ENCODE measurements around the gene SLITRK2.
A peak's percentile ranks its signal among the peaks of the same experiment; 100 is the strongest.

SLITRK2 gene

GRCh38 chrX:145826466-145826865 lies 8.8 kb downstream of the SLITRK2 start:
- no peak overlapping the region for H4K91ac ChIP-seq (ENCODE audit: low read length)
- no peak overlapping the region for H3K27ac ChIP-seq (ENCODE audit: low read length, poor library complexity, severe bottlenecking)
- peaks cover 7 to 17% of the 10 kb centered on the region in 2 experiments for H3K27me3 ChIP-seq (ENCODE audit: control insufficient read depth in 1 of 2, insufficient read depth in 1 of 2, low read length in 2 of 2)
- H3K9me3 ChIP-seq (ENCODE audit: control insufficient read depth, low read length), result no peaks in the 10 kb centered on the region
- no peak overlapping the region for H3K14ac ChIP-seq (ENCODE audit: low read length in 2 of 2)
- H2BK12ac ChIP-seq (ENCODE audit: low read length in 2 of 2), result no peak overlapping the region
- H2BK15ac ChIP-seq (ENCODE audit: low read depth, poor library complexity, severe bottlenecking), result no peak overlapping the region
- no peak overlapping the region for H2AK5ac ChIP-seq (ENCODE audit: low read length, severe bottlenecking)
- no peaks in the 10 kb centered on the region for H3K79me1 ChIP-seq (replicated peaks; ENCODE audit: low read length, poor library complexity, severe bottlenecking)
- H2BK120ac ChIP-seq (ENCODE audit: low read depth, low read length), result no peak overlapping the region
- no CpG with 5 or more reads among the region's 4 CpGs for WGBS
- H2AFZ ChIP-seq (ENCODE audit: low read depth, low read length), result no peak overlapping the region
- no peaks in the 10 kb centered on the region for H3K4me1 ChIP-seq (ENCODE audit: control insufficient read depth, insufficient read depth, low read depth, low read length)
- H3K9ac ChIP-seq (ENCODE audit: low read length), result no peak overlapping the region
- no peak overlapping the region for H4K8ac ChIP-seq (ENCODE audit: low read length)
- no peak overlapping the region for H3K4me2 ChIP-seq (ENCODE audit: low read length, poor library complexity, severe bottlenecking)
- no peak overlapping the region for H3K4ac ChIP-seq (ENCODE audit: low read depth in 1 of 2, low read length in 2 of 2)
- no peak overlapping the region for H2BK5ac ChIP-seq (ENCODE audit: low read depth, low read length, poor library complexity, severe bottlenecking)
- no peaks in the 10 kb centered on the region for H3K36me3 ChIP-seq (ENCODE audit: control insufficient read depth in 1 of 2, insufficient read depth in 2 of 2, low read depth in 1 of 2, low read length in 2 of 2)
- H3K4me3 ChIP-seq (ENCODE audit: insufficient read depth in 1 of 2, low read depth in 1 of 2, low read length in 2 of 2), result no peak overlapping the region
- no peak overlapping the region for H3K18ac ChIP-seq (ENCODE audit: low read depth in 1 of 2, low read length in 2 of 2)
- DNase-seq, result no peak
- H3K23ac ChIP-seq (ENCODE audit: low read length in 2 of 2), result no peak overlapping the region

- Histone ChIP-seq H3K9me3 (ENCODE audit: control insufficient read depth, low read length) (no peaks in the 10 kb centered on the region), H3K4ac (ENCODE audit: low read depth in 1 of 2, low read length in 2 of 2) (no peak overlapping the region), H2BK12ac (ENCODE audit: low read length in 2 of 2) (no peak overlapping the region), H3K4me3 (ENCODE audit: insufficient read depth in 1 of 2, low read depth in 1 of 2, low read length in 2 of 2) (no peak overlapping the region), H2AK5ac (ENCODE audit: low read length, severe bottlenecking) (no peak overlapping the region), H2BK120ac (ENCODE audit: low read depth, low read length) (no peak overlapping the region), H4K91ac (ENCODE audit: low read length) (no peak overlapping the region), H2AFZ (ENCODE audit: low read depth, low read length) (no peak overlapping the region), H3K27ac (ENCODE audit: low read length, poor library complexity, severe bottlenecking) (no peak overlapping the region), H3K4me1 (ENCODE audit: control insufficient read depth, insufficient read depth, low read depth, low read length) (no peaks in the 10 kb centered on the region), H2BK5ac (ENCODE audit: low read depth, low read length, poor library complexity, severe bottlenecking) (no peak overlapping the region), H3K9ac (ENCODE audit: low read length) (peak overlapping the region; percentile 22), H3K14ac (ENCODE audit: low read length in 2 of 2) (no peak overlapping the region), H4K8ac (ENCODE audit: low read length) (no peak overlapping the region), H3K18ac (ENCODE audit: low read depth in 1 of 2, low read length in 2 of 2) (no peak overlapping the region), H2BK15ac (ENCODE audit: low read depth, poor library complexity, severe bottlenecking) (no peak overlapping the region), H3K79me1 (replicated peaks; ENCODE audit: low read length, poor library complexity, severe bottlenecking) (no peaks in the 10 kb centered on the region), H3K4me2 (ENCODE audit: low read length, poor library complexity, severe bottlenecking) (no peak overlapping the region), H3K36me3 (ENCODE audit: control insufficient read depth in 1 of 2, insufficient read depth in 2 of 2, low read depth in 1 of 2, low read length in 2 of 2) (no peaks in the 10 kb centered on the region), H3K23ac (ENCODE audit: low read length in 2 of 2) (no peak overlapping the region), H3K27me3 (ENCODE audit: control insufficient read depth in 1 of 2, insufficient read depth in 1 of 2, low read length in 2 of 2) (no peaks in the 10 kb centered on the region)
- no peak for DNase-seq
- WGBS, result 94% methylated on average over 2 of the region's 5 CpGs
Measured at GRCh38 chrX:145832796-145833195, 15.2 kb downstream of the SLITRK2 start.

- Histone ChIP-seq H2AK5ac (ENCODE audit: low read length, severe bottlenecking) (no peak overlapping the region), H3K9me3 (ENCODE audit: control insufficient read depth, low read length) (no peaks in the 10 kb centered on the region), H2AFZ (ENCODE audit: low read depth, low read length) (no peak overlapping the region), H3K4me1 (ENCODE audit: control insufficient read depth, insufficient read depth, low read depth, low read length) (no peaks in the 10 kb centered on the region), H3K9ac (ENCODE audit: low read length) (no peak overlapping the region), H3K14ac (ENCODE audit: low read length in 2 of 2) (no peak overlapping the region), H3K18ac (ENCODE audit: low read depth in 1 of 2, low read length in 2 of 2) (no peak overlapping the region), H3K27me3 (ENCODE audit: control insufficient read depth in 1 of 2, insufficient read depth in 1 of 2, low read length in 2 of 2) (no peaks in the 10 kb centered on the region), H3K4ac (ENCODE audit: low read depth in 1 of 2, low read length in 2 of 2) (no peak overlapping the region), H3K36me3 (ENCODE audit: control insufficient read depth in 1 of 2, insufficient read depth in 2 of 2, low read depth in 1 of 2, low read length in 2 of 2) (no peaks in the 10 kb centered on the region), H3K23ac (ENCODE audit: low read length in 2 of 2) (no peak overlapping the region), H2BK12ac (ENCODE audit: low read length in 2 of 2) (no peak overlapping the region), H2BK120ac (ENCODE audit: low read depth, low read length) (no peak overlapping the region), H2BK5ac (ENCODE audit: low read depth, low read length, poor library complexity, severe bottlenecking) (no peak overlapping the region), H3K4me2 (ENCODE audit: low read length, poor library complexity, severe bottlenecking) (no peak overlapping the region), H3K27ac (ENCODE audit: low read length, poor library complexity, severe bottlenecking) (no peak overlapping the region), H2BK15ac (ENCODE audit: low read depth, poor library complexity, severe bottlenecking) (no peak overlapping the region), H4K8ac (ENCODE audit: low read length) (no peak overlapping the region), H4K91ac (ENCODE audit: low read length) (no peak overlapping the region), H3K79me1 (replicated peaks; ENCODE audit: low read length, poor library complexity, severe bottlenecking) (no peaks in the 10 kb centered on the region), H3K4me3 (ENCODE audit: insufficient read depth in 1 of 2, low read depth in 1 of 2, low read length in 2 of 2) (no peak overlapping the region)
- WGBS, result 91% methylated on average over 6 of the region's 9 CpGs
- no peak for DNase-seq
Measured at GRCh38 chrX:145840531-145840930, 22.9 kb downstream of the SLITRK2 start.

- Histone ChIP-seq H2BK15ac (ENCODE audit: low read depth, poor library complexity, severe bottlenecking) (no peak overlapping the region), H2BK12ac (ENCODE audit: low read length in 2 of 2) (no peak overlapping the region), H4K91ac (ENCODE audit: low read length) (no peak overlapping the region), H3K4ac (ENCODE audit: low read depth in 1 of 2, low read length in 2 of 2) (no peak overlapping the region), H3K14ac (ENCODE audit: low read length in 2 of 2) (no peak overlapping the region), H3K4me2 (ENCODE audit: low read length, poor library complexity, severe bottlenecking) (no peak overlapping the region), H3K36me3 (ENCODE audit: control insufficient read depth in 1 of 2, insufficient read depth in 2 of 2, low read depth in 1 of 2, low read length in 2 of 2) (no peaks in the 10 kb centered on the region), H3K4me1 (ENCODE audit: control insufficient read depth, insufficient read depth, low read depth, low read length) (no peaks in the 10 kb centered on the region), H4K8ac (ENCODE audit: low read length) (no peak overlapping the region), H2AK5ac (ENCODE audit: low read length, severe bottlenecking) (no peak overlapping the region), H3K27me3 (ENCODE audit: control insufficient read depth in 1 of 2, insufficient read depth in 1 of 2, low read length in 2 of 2) (no peaks in the 10 kb centered on the region), H3K18ac (ENCODE audit: low read depth in 1 of 2, low read length in 2 of 2) (no peak overlapping the region), H2AFZ (ENCODE audit: low read depth, low read length) (no peak overlapping the region), H3K23ac (ENCODE audit: low read length in 2 of 2) (no peak overlapping the region), H3K27ac (ENCODE audit: low read length, poor library complexity, severe bottlenecking) (no peak overlapping the region), H3K9ac (ENCODE audit: low read length) (no peak overlapping the region), H2BK120ac (ENCODE audit: low read depth, low read length) (no peak overlapping the region), H3K9me3 (ENCODE audit: control insufficient read depth, low read length) (no peaks in the 10 kb centered on the region), H2BK5ac (ENCODE audit: low read depth, low read length, poor library complexity, severe bottlenecking) (no peak overlapping the region), H3K4me3 (ENCODE audit: insufficient read depth in 1 of 2, low read depth in 1 of 2, low read length in 2 of 2) (no peak overlapping the region), H3K79me1 (replicated peaks; ENCODE audit: low read length, poor library complexity, severe bottlenecking) (no peaks in the 10 kb centered on the region)
- WGBS, result 38% methylated on average over 4 of the region's 7 CpGs
- DNase-seq, result no peak
Measured at GRCh38 chrX:145843146-145843904, 25.7 kb downstream of the SLITRK2 start.

All from mesenchymal stem cell (in vitro differentiated cells and primary cell).